GM19351 (cell line): ENCODE measurements around the gene NTMT2.
A peak's percentile ranks its signal among the peaks of the same experiment; 100 is the strongest.

Source experiments
- ATAC-seq: cut with Tn5 transposase; IDR thresholded peaks from one replicate; pipeline ENCODE4 v1.9.1; 2021; ENCODE audit warnings: mild to moderate bottlenecking, moderate library complexity; ENCODE audit not compliant: unreplicated experiment

Gene NTMT2

DNA sequence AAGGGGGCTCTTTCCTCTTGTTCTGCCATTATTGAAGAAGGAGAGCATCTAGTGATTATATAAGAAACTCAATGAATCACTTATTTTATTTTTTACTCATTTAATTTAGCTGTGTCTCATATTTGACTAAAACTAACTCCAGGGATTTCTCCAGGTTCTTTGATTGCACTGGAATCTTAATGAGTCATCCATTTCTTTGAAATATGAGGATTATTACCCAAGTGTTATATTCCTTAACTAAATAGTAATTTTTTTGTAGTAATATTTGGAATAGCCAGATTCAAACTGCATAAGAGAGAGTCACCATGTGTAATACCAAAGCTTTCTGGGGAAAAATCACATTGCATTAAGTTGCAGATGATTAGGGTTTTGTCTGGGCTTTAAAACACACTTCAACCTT lies 59.5 kb downstream of the NTMT2 start:
- ATAC-seq: no peak

DNA sequence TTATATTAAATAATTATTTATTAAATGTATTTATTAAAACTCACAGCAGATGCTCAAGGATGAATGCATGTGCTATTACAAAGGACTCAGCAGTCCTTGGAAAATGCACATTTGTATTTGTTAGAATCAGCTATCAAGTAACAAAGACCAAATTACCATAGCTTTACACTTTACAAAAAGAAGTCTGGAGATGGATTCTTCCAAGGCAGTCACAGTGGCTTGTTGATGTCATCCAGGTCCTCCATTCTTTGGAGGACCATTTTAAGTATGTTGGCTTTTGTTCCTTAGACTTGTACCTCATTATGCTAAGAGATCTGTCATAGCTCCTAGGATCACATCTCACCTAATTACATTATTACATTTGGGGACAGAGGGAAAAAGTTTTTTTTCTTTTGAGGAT lies 63.4 kb downstream of the NTMT2 start:
- ATAC-seq: no peak

- ATAC-seq: no peak
These were observed 64.4 kb downstream of the NTMT2 start for GRCh38 chr1:170210142-170210541.

- no peak for ATAC-seq
These were observed 67.8 kb downstream of the NTMT2 start for GRCh38 chr1:170213596-170213995.

GRCh38 chr1:170214117-170215032 lies 68.6 kb downstream of the NTMT2 start:
- ATAC-seq: peak; percentile 85

- ATAC-seq: no peak
These were observed 69.5 kb downstream of the NTMT2 start for GRCh38 chr1:170215072-170215885.

- no peak for ATAC-seq
These were observed 71.9 kb downstream of the NTMT2 start for GRCh38 chr1:170217517-170218256.

DNA sequence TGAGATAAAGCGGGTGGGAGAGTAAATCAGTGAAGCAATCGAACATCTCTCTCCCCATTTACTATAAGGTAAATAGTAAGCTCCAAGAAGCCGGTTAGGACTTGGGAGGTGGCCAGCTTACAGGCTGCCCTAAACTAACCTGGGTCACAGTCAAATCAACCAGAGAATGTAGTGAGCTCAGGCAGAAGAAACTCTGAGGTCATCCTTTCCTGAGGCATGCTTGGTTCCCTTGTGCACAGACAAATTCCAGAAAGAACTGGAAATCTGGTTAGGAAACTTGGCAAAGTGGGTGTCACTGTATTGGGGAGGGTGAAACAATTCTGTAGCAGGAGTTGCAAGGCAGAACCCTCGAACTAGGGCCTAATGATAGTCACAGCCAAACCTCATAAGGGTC lies 72.5 kb downstream of the NTMT2 start:
- ATAC-seq: no peak
